Measurements from ENCODE around the gene POMT1. TPM values are rescaled to one million over a fixed set of nuclear protein-coding genes. Genes with fewer than 3 reads are reported as not detected.

Gene POMT1
- total RNA-seq, 2 experiments from 2014 or later: 4.7 to 27.1 TPM

DNA sequence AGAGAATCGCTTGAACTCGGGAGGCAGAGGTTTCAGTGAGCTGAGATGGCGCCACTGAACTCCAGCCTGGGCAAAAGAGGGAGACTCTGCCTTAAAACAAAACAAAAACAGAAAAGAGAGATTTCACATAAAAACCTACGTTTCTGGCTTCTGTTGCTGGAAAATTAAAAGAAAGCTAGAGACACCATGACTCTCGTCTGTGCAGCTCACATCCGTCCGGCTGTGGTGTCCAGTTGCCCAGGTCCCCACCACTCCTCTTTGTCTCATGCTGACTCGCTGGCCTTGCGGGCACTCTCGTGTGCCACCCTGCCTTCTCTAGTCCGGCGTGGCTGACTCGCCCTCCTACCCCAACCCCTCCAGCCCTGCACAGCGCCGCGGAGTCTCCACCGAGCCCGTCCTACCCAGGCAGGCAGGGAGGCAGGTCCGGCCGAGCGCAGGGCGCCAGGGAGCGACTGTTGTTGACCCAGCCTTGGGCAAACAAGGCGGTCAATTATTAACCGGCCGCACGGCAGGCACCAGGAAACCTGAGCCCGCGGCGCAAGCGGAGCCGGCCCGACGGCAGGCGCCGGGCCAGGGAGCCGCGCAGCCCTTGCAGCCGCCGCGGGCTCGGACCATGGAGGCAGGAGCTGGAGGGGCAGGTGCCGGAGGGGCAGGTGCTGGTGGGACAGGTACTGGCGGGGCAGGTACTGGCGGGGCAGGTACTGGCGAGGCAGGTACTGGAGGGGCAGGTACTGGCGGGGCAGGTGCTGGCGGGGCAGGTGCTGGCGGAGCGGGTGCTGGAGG is 42.5 kb downstream of the POMT1 start, which contains the start of gene PRRT1B:
PRRT1B (plus strand) TSS at position 521 of the 783 bp plus-strand sequence; CDS start at position 614, 93 bp downstream.
- intact Hi-C loops (cut with micrococcal nuclease; ENCODE audit: unreplicated experiment): no loop called here
- no TSS peak for BruUV-seq (replicated peaks)
- no peaks in the 10 kb centered on the region for H3K36me3 ChIP-seq (ENCODE audit: insufficient read depth, low read length)
- no peak within 1 kb of the TSS for H3K4me2 ChIP-seq (ENCODE audit: low read length)
- H4K20me1 ChIP-seq (ENCODE audit: insufficient read depth, low read length): no peaks in the 10 kb centered on the region
- POLR2A ChIA-PET: no interaction called here
- DNase-seq (ENCODE audit: low spot score): no peak
- CTCF ChIA-PET (ENCODE audit: unreplicated experiment): no interaction called here
- no peak within 1 kb of the TSS for H2AFZ ChIP-seq (ENCODE audit: low read length)
- no peaks in the 10 kb centered on the region for H3K79me2 ChIP-seq (ENCODE audit: insufficient read depth, low read depth, low read length)
- H3K9me2 ChIP-seq (ENCODE audit: insufficient read depth, low read length): no peaks in the 10 kb centered on the region
- H3K4me1 ChIP-seq (ENCODE audit: insufficient read depth, low read length, poor library complexity, severe bottlenecking): no peaks in the 10 kb centered on the region
- TF ChIP-seq, protein P1, sequence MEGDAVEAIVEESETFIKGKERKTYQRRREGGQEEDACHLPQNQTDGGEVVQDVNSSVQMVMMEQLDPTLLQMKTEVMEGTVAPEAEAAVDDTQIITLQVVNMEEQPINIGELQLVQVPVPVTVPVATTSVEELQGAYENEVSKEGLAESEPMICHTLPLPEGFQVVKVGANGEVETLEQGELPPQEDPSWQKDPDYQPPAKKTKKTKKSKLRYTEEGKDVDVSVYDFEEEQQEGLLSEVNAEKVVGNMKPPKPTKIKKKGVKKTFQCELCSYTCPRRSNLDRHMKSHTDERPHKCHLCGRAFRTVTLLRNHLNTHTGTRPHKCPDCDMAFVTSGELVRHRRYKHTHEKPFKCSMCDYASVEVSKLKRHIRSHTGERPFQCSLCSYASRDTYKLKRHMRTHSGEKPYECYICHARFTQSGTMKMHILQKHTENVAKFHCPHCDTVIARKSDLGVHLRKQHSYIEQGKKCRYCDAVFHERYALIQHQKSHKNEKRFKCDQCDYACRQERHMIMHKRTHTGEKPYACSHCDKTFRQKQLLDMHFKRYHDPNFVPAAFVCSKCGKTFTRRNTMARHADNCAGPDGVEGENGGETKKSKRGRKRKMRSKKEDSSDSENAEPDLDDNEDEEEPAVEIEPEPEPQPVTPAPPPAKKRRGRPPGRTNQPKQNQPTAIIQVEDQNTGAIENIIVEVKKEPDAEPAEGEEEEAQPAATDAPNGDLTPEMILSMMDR (conservative IDR thresholded peaks at IDR 0.05; ENCODE audit: low read length): no peak
- TF ChIP-seq EZH2phosphoT487 (IDR thresholded peaks at IDR 0.05; ENCODE audit: borderline replicate concordance, low read depth, low read length): no peak
- no peak within 1 kb of the TSS for H3K27ac ChIP-seq (ENCODE audit: low read depth, low read length, poor library complexity, severe bottlenecking)
- H3K9me3 ChIP-seq (ENCODE audit: low read length): peaks cover 9% of the 10 kb centered on the region; the same call in 1 of the 2 replicates
- no peak within 1 kb of the TSS for H3K4me3 ChIP-seq (ENCODE audit: low read depth, low read length, poor library complexity, severe bottlenecking)

DNA sequence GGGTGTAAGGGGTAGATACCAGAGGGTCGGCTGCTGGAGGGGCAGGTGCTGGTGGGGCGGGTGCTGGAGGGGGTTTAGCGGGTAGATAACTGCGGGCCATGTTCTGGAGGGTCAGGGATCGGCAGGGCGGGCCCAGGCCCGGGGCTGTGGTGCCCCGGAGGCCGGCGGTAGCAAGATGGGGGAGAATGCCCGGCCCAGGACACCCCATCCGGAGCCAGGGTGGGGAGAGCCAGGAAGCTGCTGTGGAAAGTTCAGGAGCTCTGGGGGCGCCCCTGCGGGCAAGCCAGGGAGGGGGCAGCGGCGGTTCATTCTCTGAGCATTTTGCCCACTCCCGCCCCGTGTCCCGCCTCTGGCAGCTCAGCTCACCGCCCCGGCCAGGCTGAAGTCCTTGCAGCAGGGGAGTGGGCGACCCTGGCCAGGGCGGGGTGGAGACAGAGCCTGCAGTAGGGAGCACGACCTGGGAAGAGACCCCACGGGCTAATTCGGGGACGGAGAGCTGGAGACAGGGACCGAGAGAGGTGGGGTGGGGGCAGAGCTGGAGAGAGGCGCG is 43.1 kb downstream of the POMT1 start:
- POLR2A ChIA-PET: no interaction called here

More for the DNA sequence above, 43.1 kb downstream of the POMT1 start:
- no peak for DNase-seq (ENCODE audit: low spot score)
- Histone ChIP-seq H3K4me2 (ENCODE audit: low read length) (no peak overlapping the region), H3K4me3 (ENCODE audit: low read depth, low read length, poor library complexity, severe bottlenecking) (no peak overlapping the region), H2AFZ (ENCODE audit: low read length) (no peak overlapping the region), H3K9me3 (ENCODE audit: low read length) (peaks cover 9% of the 10 kb centered on the region; the same call in 1 of the 2 replicates), H3K79me2 (ENCODE audit: insufficient read depth, low read depth, low read length) (no peaks in the 10 kb centered on the region), H3K4me1 (ENCODE audit: insufficient read depth, low read length, poor library complexity, severe bottlenecking) (no peaks in the 10 kb centered on the region), H4K20me1 (ENCODE audit: insufficient read depth, low read length) (no peaks in the 10 kb centered on the region), H3K9me2 (ENCODE audit: insufficient read depth, low read length) (no peaks in the 10 kb centered on the region), H3K27ac (ENCODE audit: low read depth, low read length, poor library complexity, severe bottlenecking) (no peak overlapping the region), H3K36me3 (ENCODE audit: insufficient read depth, low read length) (no peaks in the 10 kb centered on the region)
- CTCF ChIA-PET (ENCODE audit: unreplicated experiment): no interaction called here
- TF ChIP-seq, protein P1 (conservative IDR thresholded peaks at IDR 0.05; ENCODE audit: low read length): no peak
- no peak for TF ChIP-seq EZH2phosphoT487 (IDR thresholded peaks at IDR 0.05; ENCODE audit: borderline replicate concordance, low read depth, low read length)
- intact Hi-C loops (cut with micrococcal nuclease; ENCODE audit: unreplicated experiment): no loop called here
- no TSS peak for BruUV-seq (replicated peaks)
